Epithelial cell of proximal tubule (primary cell): ENCODE measurements around the gene IRF2BP1. TPM values are rescaled to one million over a fixed set of nuclear protein-coding genes. Genes with fewer than 3 reads are reported as not detected.

Experiments used
- DNase-seq: peaks from one replicate; pipeline ENCODE4 v3.0.0-alpha.2; 2011; ENCODE audit warnings: low read depth
- H3K4me3 ChIP-seq: 2 replicates; pipeline ENCODE4 v1.5.1; 2011; ENCODE audit warnings: low read depth, mild to moderate bottlenecking, low read length
- total RNA-seq: library from RNA; depleted of rRNA; stranded (reverse); fragments of >200 nt; gene quantifications from 2 replicates; pipeline ENCODE4 v1.2.3, GENCODE V29; 2015
- TF ChIP-seq, protein P1 (sequence below): conservative IDR thresholded peaks from 2 replicates; pipeline ENCODE4 v1.5.1; 2012; ENCODE audit warnings: low read depth, mild to moderate bottlenecking, low read length

The IRF2BP1 gene
- total RNA-seq, 1 donor from 2014 or later: 26.8 TPM

DNA sequence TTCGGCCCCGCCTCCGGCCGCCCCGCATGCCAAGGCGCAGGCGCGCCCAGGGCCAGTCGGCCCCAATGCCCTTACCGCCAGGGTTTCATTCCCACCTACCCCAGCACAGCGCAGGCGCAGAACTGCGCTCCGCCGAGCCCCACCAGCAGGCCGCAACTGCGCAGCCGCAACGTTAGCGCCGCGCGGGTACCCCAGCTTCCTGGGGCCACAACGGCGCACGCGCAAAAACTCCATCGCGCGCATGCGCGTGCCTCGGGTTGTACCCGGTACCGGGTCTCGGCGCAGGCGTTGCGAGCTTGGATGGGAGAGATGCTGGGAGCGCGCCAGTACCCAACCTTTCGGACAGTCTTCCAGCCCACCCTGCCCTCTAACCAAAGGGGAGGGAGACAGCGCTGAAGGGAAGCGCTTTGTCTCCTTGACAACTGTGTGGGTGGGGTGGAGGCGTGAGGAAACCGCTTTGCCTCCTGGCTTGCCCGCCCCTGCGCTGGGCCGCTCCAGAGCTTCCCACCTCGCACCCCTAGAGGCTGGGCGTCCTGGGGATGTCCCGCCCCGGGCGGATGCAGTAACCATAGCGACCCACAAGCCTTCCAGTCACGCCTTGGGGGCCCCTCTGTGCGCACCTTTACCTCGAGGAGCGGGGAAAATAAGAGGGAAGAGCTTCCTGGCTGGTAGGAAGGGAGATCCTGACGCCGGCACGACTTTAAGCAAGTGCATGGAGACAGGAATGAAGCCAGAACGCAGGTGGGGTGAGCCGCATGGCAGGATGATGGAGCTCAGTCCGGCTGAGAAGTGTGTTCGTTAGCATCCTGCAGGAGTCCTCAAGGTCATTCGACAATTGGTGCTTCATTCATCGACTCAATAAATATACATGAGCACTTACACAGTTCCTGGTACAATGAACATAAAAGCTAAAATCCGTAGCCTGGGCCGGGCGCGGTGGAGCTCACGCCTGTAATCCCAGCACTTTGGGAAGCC lies 17.0 kb upstream of the IRF2BP1 start:
- TF ChIP-seq, protein P1, sequence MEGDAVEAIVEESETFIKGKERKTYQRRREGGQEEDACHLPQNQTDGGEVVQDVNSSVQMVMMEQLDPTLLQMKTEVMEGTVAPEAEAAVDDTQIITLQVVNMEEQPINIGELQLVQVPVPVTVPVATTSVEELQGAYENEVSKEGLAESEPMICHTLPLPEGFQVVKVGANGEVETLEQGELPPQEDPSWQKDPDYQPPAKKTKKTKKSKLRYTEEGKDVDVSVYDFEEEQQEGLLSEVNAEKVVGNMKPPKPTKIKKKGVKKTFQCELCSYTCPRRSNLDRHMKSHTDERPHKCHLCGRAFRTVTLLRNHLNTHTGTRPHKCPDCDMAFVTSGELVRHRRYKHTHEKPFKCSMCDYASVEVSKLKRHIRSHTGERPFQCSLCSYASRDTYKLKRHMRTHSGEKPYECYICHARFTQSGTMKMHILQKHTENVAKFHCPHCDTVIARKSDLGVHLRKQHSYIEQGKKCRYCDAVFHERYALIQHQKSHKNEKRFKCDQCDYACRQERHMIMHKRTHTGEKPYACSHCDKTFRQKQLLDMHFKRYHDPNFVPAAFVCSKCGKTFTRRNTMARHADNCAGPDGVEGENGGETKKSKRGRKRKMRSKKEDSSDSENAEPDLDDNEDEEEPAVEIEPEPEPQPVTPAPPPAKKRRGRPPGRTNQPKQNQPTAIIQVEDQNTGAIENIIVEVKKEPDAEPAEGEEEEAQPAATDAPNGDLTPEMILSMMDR: no peak
- peak overlapping the region; percentile 91 for H3K4me3 ChIP-seq

DNA sequence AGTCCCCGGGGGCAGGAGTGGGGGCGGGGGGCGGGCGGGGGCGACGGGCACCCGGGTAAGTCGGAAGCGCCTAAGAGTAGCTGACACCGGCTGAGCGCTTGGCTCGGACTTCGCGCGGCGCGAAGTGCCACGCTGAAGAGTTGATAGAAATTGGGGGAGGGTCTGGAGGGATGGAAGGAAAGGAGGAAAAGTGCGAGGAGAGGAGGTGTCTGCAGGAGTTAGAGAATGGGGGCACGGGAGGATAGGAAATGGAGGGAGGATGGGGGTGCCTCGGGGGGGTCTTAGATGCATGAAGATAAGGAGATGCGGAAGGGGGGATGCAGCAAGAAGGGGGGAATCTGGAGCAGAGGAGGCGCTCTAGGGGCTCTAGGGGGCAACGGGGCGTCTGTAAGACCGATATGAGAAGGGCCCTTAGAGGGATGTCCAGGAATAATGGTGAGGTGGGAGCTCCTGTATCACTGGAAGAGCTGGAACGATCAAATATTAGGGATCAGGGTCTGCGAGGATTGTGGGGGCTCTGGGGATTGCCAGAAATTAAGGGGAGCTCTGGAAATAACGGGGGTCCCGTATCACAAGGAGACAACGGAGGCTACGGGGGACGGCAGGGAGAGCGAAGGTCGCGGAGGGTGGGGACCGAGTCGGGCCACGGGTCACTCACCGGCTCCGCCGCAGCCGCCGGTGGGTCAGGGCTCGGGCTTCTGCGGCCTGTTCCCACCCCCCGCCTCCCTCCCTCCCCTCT lies 16.1 kb upstream of the IRF2BP1 start, which contains the start of gene MYPOP:
Gene MYPOP, minus strand, starts transcription at position 702 of the 739 bp plus-strand sequence. CDS start 840 bp downstream, outside the sequence.
- H3K4me3 ChIP-seq: peak within 1 kb of the TSS; percentile 91
- DNase-seq: no peak
- TF ChIP-seq, protein P1: no peak

More for the DNA sequence above, 17.0 kb upstream of the IRF2BP1 start:
- peak; percentile 54 for DNase-seq

DNA sequence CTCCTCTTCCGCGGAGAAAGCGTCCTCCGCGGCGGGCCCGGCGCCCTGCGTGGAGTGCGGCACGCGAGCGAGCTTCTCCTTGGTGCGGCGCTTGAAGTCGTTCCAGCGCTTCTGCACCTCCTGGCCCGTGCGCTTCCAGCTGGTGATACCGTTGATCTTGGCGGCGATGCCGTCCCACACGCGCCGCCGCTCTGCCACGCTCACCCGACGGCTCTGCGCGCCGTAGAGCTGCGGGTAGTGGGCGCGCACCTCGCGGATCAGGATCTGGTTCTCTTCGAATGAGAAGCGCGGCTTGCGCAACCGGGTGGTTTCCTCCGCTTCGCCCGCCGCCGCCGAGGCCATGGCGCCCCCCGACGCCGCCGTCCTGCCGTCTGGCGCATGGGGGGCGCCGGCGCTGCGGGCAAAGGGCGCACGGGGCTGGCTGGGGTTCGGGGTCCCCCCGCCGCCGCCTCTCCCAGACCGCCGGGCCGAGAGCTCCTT lies 15.5 kb upstream of the IRF2BP1 start:
- TF ChIP-seq, protein P1: no peak
- H3K4me3 ChIP-seq: peak overlapping the region; percentile 91
- no peak for DNase-seq

DNA sequence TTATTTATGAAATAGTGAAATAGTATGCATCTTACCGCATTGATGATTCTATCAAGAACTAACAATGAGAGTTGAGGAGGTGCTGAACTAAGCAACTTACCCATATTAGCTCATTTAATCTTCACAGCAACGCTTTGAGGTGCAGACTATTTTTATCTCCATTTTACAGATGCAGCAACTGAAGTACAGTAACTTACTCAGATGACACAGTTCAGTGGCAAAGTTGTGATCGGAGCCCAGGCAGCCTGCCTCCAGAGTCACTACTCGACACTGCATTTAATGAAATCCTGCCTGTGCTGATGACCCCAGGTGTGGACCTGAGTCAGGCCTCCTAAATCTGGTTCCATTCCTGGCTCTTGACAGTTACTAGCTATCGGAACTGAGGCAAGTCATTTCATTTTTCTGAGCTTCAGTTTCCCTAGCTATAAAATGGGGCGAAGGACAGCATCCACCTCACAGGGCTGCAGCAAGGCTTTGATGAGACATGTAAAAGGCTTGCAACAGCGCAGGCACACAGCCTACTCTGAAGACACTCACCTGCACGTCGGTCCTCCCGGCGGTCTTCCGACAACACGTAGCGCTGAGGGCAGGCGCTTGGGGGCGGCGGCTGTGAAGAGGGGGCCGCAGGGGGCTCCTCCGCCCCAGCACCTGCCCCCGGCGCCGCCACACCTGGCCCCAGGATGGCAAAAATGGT lies 14.9 kb upstream of the IRF2BP1 start:
- peak overlapping the region; percentile 91 for H3K4me3 ChIP-seq
- DNase-seq: no peak
- TF ChIP-seq, protein P1: no peak

DNA sequence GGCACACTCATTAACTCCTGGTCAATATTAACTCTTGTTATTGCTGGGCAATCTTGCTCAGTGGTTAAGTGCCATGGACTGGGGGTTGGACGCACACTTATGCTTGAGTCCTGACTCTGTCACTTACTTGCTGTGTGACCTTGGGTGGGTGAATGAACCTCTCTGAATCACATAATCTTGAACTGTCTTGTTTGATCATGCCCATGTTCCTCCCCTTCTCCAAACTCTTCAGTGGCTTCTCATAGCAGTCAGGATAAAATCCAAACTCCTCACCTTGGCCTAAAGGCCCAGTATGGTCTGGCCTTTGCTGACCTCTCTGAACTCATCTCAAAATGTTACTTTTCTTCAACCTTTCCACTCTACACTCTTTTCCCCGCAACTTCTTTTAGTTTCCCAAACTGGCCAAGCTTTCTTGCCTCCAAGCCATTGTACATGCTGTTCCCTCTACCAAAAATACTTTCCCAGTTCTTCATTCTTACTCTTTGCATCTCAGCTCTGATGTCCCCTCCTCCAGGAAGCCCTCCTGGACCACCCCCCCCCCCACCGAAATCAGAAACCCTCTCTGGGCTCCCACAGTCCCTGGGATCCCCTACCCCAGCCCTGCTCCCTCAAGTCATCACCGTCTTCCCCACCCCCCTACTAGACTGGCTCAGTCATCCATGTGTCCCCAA lies 14.1 kb upstream of the IRF2BP1 start:
- no peak overlapping the region for H3K4me3 ChIP-seq
- TF ChIP-seq, protein P1: no peak
- no peak for DNase-seq

DNA sequence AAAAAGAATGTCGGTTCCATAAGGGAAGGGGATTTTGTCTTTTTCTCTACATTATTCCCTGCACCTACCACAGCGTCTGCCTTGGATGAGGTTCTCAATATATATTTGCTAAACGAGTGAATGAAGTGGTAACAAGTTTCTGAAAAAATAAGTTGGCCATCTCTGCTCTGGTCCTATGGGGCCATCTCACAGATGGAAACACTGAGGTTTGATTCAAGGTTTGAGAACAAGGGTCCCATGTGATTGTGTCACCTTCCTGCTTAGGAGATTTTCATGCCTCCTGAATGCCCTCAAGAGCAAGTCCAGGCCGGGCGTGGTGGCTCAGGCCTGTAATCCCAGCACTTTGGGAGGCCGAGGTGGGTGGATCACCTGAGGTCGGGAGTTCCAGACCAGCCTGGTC lies 13.3 kb upstream of the IRF2BP1 start:
- TF ChIP-seq, protein P1: no peak
- no peak for DNase-seq
- no peak overlapping the region for H3K4me3 ChIP-seq
